AG04449 (cell line): ENCODE data around the gene GCDH.

Source experiments
- CTCF ChIA-PET: fragments of 350-600 bp; formaldehyde crosslinking; extraction: SDS; loops from one replicate; lab custom pipeline; 2021; ENCODE audit warnings: antibody characterized with exemption; lab: Yijun Ruan, JAX
- POLR2A ChIA-PET: fragments of 400-600, 350-600 bp; formaldehyde crosslinking; extraction: SDS; loops from one replicate; lab custom pipeline; 2020; ENCODE audit warnings: antibody characterized with exemption, inconsistent platforms; lab: Yijun Ruan, JAX
- DNase-seq: peaks from one replicate; pipeline ENCODE4 v3.0.0-alpha.2; 2010; ENCODE audit warnings: low read depth, low spot score
- H3K4me3 ChIP-seq: 2 replicates; pipeline ENCODE4 v1.5.1; 2011; ENCODE audit warnings: low read depth, mild to moderate bottlenecking, control low read depth, low read length
- CTCF ChIP-seq: IDR thresholded peaks from one replicate; pipeline ENCODE4 v1.5.1; 2011; ENCODE audit warnings: mild to moderate bottlenecking, moderate library complexity, low read length, control low read depth, inconsistent platforms; ENCODE audit not compliant: insufficient read depth; ENCODE audit errors: missing control alignments

The GCDH gene

DNA sequence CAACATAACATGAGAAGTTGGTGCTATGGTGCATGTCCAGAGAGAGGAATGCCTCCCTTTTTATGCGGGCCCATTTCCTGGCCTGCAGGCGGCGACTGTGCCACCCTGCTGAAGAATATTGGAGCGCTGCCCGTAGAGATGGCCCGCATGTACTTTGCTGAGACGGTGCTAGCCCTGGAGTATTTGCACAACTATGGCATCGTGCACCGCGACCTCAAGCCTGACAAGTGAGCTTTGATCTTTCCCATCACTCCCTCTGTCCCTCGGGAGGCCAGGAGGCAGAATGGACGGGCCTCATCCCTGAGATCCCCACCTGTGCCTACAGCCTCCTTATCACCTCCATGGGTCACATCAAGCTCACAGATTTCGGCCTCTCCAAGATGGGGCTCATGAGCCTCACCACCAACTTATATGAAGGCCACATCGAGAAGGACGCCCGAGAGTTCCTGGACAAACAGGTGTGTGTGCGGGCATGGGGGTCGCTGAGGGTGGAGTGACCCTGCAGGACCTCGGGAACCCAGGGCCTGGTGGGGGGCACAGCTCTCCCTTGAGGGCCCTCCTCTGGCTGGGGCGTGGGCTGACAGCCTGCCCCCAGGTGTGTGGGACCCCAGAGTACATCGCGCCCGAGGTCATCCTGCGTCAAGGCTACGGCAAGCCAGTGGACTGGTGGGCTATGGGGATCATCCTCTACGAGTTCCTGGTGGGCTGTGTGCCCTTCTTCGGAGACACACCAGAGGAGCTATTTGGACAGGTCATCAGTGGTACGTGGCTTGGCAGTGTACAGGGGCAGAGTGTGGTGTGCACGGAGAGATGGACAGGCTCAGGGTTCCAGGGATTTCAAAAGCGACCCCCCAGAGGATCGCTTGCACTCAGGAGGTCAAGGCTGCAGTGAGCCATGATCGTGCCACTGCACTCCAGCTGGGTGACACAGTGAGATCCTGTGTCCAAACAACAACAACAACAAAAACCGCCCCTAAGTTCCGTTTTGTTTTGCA, 25.9 kb upstream of the GCDH start:
- no peak for TF ChIP-seq CTCF
- CTCF ChIA-PET: interaction anchor here (1.8 to 4.6 kb wide), 2 partner anchors 18 to 107 kb away, joined by 6 to 46 read pairs; no protein-coding TSS in a partner anchor
- POLR2A ChIA-PET: interaction anchor here (0.6 kb wide), 1 partner anchor 128 kb away, joined by 3 read pairs; the partner anchor contains the start of gene GET3
- H3K4me3 ChIP-seq: no peak overlapping the region
- DNase-seq: no peak

GRCh38 chr19:12865746-12866415, 25.1 kb upstream of the GCDH start:
- no peak for DNase-seq
- POLR2A ChIA-PET: no interaction called here
- no peak overlapping the region for H3K4me3 ChIP-seq
- CTCF ChIA-PET: interaction anchor here (4.6 kb wide), 1 partner anchor 19 kb away, joined by 46 read pairs; no protein-coding TSS in a partner anchor
- no peak for TF ChIP-seq CTCF

GRCh38 chr19:12866416-12867119, 24.4 kb upstream of the GCDH start:
- no peak overlapping the region for H3K4me3 ChIP-seq
- no peak for DNase-seq
- CTCF ChIA-PET: interaction anchor here (4.6 kb wide), 1 partner anchor 19 kb away, joined by 46 read pairs; no protein-coding TSS in a partner anchor
- POLR2A ChIA-PET: no interaction called here
- no peak for TF ChIP-seq CTCF

DNA sequence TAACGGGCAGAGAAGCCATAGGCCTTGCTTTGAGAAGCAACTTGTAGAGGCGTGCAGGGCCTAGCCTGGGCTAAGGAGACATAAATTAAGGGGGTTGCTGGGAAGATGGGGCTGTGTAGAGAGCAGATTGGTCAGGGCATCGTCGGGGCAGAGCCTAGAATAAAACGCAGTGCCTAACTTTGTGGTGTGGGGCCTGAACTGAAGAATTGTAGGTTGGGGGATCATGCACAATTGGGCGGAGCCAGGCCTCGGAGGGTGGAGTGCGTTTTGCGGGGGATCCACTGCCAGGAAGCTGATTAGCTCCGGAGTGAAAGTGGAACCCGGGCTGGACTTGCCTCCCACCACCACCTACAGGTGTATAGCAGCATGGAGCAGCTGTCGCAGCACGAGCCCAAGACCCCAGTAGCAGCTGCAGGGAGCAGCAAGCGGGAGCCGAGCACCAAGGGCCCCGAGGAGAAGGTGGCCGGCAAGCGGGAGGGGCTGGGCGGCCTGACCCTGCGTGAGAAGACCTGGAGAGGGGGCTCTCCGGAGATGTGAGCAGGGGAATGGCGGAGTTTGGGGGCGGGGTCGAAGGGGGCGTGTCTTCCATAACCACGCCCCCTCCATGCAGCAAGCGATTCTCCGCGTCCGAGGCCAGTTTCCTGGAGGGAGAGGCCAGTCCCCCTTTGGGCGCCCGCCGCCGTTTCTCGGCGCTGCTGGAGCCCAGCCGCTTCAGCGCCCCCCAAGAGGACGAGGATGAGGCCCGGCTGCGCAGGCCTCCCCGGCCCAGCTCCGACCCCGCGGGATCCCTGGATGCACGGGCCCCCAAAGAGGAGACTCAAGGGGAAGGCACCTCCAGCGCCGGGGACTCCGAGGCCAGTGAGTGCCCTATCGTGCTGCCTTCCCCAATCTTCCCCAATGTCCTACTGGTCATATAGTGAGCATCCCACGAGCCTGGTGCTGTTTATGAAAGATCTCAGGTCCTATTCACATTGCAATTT, 23.6 kb upstream of the GCDH start:
- TF ChIP-seq CTCF: no peak
- DNase-seq: no peak
- peak overlapping the region; percentile 51 for H3K4me3 ChIP-seq
- CTCF ChIA-PET: interaction anchor here (2.2 kb wide), 1 partner anchor 19 kb away, joined by 7 read pairs; no protein-coding TSS in a partner anchor
- POLR2A ChIA-PET: no interaction called here

GRCh38 chr19:12868540-12869112, 22.3 kb upstream of the GCDH start:
- ChIA-PET POLR2A (no interaction called here), CTCF (interaction anchor here (1.2 to 2.2 kb wide), 2 partner anchors 21 to 92 kb away, joined by 4 to 7 read pairs; no protein-coding TSS in a partner anchor)
- no peak for TF ChIP-seq CTCF
- H3K4me3 ChIP-seq: no peak overlapping the region
- no peak for DNase-seq
